Bronchial epithelial cell (primary cell): ENCODE measurements around the gene PLXNA1. TPM values are rescaled to one million over a fixed set of nuclear protein-coding genes. Genes with fewer than 3 reads are reported as not detected.

Experiments
- DNase-seq: peaks from one replicate; pipeline ENCODE4 v3.0.0-alpha.2; 2010; ENCODE audit warnings: low read depth
- FAIRE-seq: peaks from 2 replicates; lab custom pipeline; 2011; peaks lifted over from hg19 to GRCh38; lab: Jason Lieb, UNC
- H3K27me3 ChIP-seq: 2 replicates; pipeline ENCODE4 v1.5.1; 2011; ENCODE audit warnings: low read length; ENCODE audit not compliant: control insufficient read depth, insufficient read depth
- H3K36me3 ChIP-seq: 2 replicates; pipeline ENCODE4 v1.5.1; 2011; ENCODE audit warnings: low read length; ENCODE audit not compliant: control insufficient read depth, insufficient read depth
- H3K4me3 ChIP-seq: 2 replicates; pipeline ENCODE4 v1.5.1; 2011; ENCODE audit warnings: mild to moderate bottlenecking, low read depth, low read length, control low read depth
- total RNA-seq: library from RNA; depleted of rRNA; stranded (reverse); fragments of >200 nt; gene quantifications from 2 replicates; pipeline ENCODE4 v1.2.1, GENCODE V29; 2014
- TF ChIP-seq, protein P1 (sequence below): IDR thresholded peaks from 2 replicates; pipeline ENCODE4 v1.5.1; 2011; ENCODE audit warnings: mild to moderate bottlenecking, moderate library complexity, low read length, control low read depth, inconsistent platforms; ENCODE audit not compliant: insufficient read depth, severe bottlenecking

Gene PLXNA1
- 42.1 and 53.4 TPM in 2 replicates for total RNA-seq

DNA sequence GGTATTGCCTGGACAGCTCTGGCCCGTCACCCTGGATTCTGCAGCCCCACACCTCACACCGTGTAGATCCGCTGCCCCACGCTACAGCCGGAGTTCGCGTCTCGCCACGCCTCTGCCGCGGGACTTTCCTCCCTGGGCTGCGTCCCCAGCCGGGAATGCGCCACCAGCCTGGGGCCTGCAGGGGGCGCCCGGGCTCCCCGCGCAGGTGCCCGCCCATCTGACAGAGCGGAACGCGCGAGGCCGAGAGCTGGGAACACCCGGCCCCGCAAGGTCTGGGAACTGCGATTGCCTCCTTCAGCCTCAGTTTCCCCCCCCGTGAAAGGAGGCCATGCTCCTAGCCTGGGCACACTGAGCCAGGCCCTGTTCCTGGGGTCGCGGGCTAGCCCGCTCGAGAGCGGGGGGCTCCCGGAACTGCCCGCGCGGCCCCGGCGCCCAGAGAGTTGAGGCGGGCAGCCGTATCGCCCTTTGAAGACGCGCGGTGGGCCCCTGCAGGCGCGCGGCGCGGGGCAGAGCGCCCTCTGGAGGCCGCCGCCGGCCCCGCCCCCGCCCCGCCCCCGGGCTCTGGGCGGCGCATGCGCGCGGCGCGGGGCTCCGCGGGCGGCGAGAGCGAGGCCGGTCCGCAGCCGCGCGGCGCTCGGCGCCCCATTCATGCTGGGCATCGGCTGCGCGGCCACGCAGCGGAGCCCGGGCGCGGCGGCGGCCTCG, at the start of gene PLXNA1:
PLXNA1 (plus strand) TSS at position 645 of the 705 bp plus-strand sequence. CDS start 5,479 bp downstream, outside the sequence.
- TF ChIP-seq, protein P1, sequence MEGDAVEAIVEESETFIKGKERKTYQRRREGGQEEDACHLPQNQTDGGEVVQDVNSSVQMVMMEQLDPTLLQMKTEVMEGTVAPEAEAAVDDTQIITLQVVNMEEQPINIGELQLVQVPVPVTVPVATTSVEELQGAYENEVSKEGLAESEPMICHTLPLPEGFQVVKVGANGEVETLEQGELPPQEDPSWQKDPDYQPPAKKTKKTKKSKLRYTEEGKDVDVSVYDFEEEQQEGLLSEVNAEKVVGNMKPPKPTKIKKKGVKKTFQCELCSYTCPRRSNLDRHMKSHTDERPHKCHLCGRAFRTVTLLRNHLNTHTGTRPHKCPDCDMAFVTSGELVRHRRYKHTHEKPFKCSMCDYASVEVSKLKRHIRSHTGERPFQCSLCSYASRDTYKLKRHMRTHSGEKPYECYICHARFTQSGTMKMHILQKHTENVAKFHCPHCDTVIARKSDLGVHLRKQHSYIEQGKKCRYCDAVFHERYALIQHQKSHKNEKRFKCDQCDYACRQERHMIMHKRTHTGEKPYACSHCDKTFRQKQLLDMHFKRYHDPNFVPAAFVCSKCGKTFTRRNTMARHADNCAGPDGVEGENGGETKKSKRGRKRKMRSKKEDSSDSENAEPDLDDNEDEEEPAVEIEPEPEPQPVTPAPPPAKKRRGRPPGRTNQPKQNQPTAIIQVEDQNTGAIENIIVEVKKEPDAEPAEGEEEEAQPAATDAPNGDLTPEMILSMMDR: peak; percentile 94
- H3K27me3 ChIP-seq: no peaks in the 10 kb centered on the region
- peak within 1 kb of the TSS; percentile 85 for H3K4me3 ChIP-seq
- FAIRE-seq (no peak), DNase-seq (peak; percentile 49)
- peaks cover 3% of the 10 kb centered on the region for H3K36me3 ChIP-seq

DNA sequence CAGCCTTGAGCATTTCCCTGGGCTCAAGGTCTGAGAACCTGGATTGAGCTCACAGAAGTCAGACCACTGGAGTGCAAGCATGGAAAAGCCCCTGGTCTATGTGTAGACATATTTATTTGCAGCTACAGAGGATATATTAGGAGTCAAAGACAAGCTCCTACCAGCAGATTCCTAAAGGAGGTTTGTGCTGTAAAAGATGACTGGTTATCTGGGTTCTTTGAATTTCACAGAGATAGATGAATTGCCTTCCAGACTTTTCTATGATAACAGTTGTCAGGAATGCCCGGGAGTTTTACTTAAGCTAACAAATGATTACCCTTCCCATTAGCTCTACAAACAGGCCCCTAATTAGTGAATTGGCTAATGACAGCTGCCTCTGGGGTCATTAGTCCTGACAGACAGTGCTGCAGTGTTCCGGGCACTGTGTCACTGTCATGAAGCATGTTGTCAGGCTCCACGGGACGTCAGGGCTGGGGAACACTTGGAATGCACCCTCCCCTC, 48.8 kb upstream of the PLXNA1 start:
- FAIRE-seq: no peak
- TF ChIP-seq, protein P1: no peak
- no peaks in the 10 kb centered on the region for H3K27me3 ChIP-seq
- H3K36me3 ChIP-seq: no peaks in the 10 kb centered on the region
- H3K4me3 ChIP-seq: no peak overlapping the region
- no peak for DNase-seq

- FAIRE-seq: no peak
- TF ChIP-seq, protein P1: no peak
- H3K36me3 ChIP-seq: no peaks in the 10 kb centered on the region
- no peaks in the 10 kb centered on the region for H3K27me3 ChIP-seq
- DNase-seq: no peak
- no peak overlapping the region for H3K4me3 ChIP-seq
Observed at GRCh38 chr3:126934991-126935390, 47.9 kb upstream of the PLXNA1 start.

DNA sequence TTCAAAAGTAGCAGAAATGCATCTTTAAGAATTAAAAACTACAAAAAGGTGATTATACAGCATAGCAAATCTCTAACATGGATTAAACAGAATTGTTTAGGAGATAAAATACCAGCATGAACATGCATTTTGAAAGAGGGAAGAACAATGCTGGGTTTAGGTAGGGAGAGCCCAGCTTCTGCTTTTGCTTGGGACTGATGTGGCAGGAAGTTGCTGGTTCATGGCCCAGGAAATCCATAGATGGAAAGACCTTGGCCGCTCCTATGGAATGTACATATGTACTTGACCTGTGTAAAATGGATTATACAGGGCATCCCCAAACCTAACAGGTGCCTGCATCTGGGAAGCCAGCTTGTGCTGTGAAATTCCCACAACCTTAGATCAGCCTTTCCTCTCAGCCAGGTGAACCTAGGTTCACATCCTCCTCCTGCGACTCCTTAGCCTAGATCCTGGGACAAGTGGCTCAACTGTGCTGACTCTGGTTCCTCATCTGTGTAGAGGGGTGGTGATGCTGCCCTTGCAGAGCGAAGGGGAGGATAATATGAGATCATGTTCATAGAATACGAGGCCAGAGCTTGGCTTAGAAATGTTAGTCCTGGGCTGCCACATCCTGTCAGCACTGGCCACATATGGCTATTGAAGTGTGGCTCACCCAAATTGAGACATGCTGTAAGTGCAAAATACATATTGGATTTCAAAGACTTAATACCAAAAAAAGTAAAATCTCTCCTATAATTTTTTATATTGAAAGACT, 47.0 kb upstream of the PLXNA1 start:
- TF ChIP-seq, protein P1: no peak
- H3K27me3 ChIP-seq: no peaks in the 10 kb centered on the region
- no peak overlapping the region for H3K4me3 ChIP-seq
- no peaks in the 10 kb centered on the region for H3K36me3 ChIP-seq
- DNase-seq: no peak
- no peak for FAIRE-seq

DNA sequence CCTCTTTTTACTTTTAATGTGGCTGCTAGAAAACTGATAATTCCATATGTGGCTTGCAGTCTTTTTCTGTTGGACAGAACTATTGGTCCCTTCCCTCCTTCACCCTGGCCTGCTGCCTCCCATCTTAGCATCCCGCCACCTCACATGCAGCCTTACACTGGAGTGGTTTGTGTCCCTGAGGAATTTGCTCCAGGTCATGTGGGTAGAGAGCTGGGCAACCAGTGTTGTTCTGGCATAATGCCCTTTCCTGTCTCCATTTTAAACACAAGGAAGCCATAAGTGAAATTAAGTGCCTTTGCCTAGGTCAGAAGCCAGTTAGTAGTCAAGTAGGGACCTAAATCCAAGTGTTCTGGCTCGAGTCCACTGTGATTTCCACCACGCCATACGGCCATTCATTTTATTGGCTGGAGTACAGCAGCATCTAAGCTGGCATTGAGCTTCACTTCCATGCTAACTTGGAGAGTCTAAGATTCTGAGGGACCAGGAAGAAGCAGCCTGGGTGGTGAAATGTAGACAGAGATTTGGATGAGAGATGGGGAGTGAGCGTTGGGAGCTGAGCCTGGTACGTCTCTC, 46.0 kb upstream of the PLXNA1 start:
- no peak for FAIRE-seq
- DNase-seq: no peak
- TF ChIP-seq, protein P1: no peak
- Histone ChIP-seq H3K36me3 (no peaks in the 10 kb centered on the region), H3K27me3 (no peaks in the 10 kb centered on the region), H3K4me3 (no peak overlapping the region)
